ENCODE measurements around the gene TNS3. TPM values are rescaled to one million over a fixed set of nuclear protein-coding genes. Genes with fewer than 3 reads are reported as not detected.

TNS3 gene
- polyA plus RNA-seq, 1 of the 3 experiments (the other 2 are of a cell fraction): 72.3 TPM

DNA sequence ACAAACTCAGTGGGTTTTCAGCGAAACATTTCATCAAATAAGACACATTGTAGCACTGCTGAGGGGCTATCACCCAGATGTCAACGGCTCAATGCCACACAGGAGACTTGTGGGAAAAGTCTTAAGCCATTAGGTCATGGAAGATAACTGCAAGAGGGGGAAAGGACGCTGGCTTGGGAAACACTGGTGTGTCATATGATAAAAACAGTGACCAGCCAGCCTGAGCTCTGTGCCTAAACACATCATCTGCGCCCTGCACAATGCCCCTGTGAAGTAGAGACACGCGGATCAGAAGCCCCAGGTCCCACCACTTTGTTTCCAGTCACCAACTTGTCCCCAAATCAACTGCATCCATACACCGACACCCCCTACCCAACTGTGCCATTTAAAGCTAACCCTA is 116.7 kb downstream of the TNS3 start:
- Histone ChIP-seq H3F3A (replicated peaks; ENCODE audit: insufficient read depth) (no peaks in the 10 kb centered on the region), H3K9me2 (no peaks in the 10 kb centered on the region), H3K27ac (ENCODE audit: low read depth in 2 of 2, low read length in 1 of 2) (no peak overlapping the region), H3K36me3 (replicated peaks in 1 of 2; ENCODE audit: control insufficient read depth in 1 of 2, insufficient read depth in 2 of 2, low read length in 1 of 2) (peaks cover 4 to 17% of the 10 kb centered on the region in 2 experiments), H3K4me2 (no peak overlapping the region), H2AFZ (ENCODE audit: low read depth) (no peak overlapping the region), H3K4me1 (ENCODE audit: control insufficient read depth in 1 of 2, insufficient read depth in 2 of 2, low read depth in 1 of 2, low read length in 1 of 2) (peaks cover 6 to 9% of the 10 kb centered on the region in 2 experiments), H3K27me3 (ENCODE audit: insufficient read depth) (no peaks in the 10 kb centered on the region), H3K9me3 (no peaks in the 10 kb centered on the region), H3K9ac (no peak overlapping the region), H3K79me2 (ENCODE audit: insufficient read depth) (peaks cover 12% of the 10 kb centered on the region; the same call in 1 of the 2 replicates), H4K20me1 (ENCODE audit: insufficient read depth) (no peaks in the 10 kb centered on the region), H3K4me3 (ENCODE audit: low read depth in 2 of 2, low read length in 1 of 2) (no peak overlapping the region)
- ChIA-PET POLR2A (no interaction called here), CTCF (interaction anchor here (1.1 to 1.3 kb wide), 3 partner anchors 16 to 211 kb away, joined by 3 read pairs; no protein-coding TSS in a partner anchor)
- WGBS (ENCODE audit: low lambda C conversion rate): 78% methylated on average over 7 of the region's 7 CpGs
- TF ChIP-seq SMC3 (IDR thresholded peaks at IDR 0.05; ENCODE audit: low read depth, low read length) (no peak), GATA2 (CRISPR knock-in tag; IDR thresholded peaks at IDR 0.05) (no peak), GABPA (IDR thresholded peaks at IDR 0.05; ENCODE audit: low read depth) (no peak), MXI1 (IDR thresholded peaks at IDR 0.05; ENCODE audit: low read depth, low read length) (no peak), USF2 (IDR thresholded peaks at IDR 0.05; ENCODE audit: borderline replicate concordance, low read depth, low read length) (no peak), CTCF (IDR thresholded peaks at IDR 0.05) (no peak), CHD2 (IDR thresholded peaks at IDR 0.05; ENCODE audit: low read length, partially characterized antibody) (no peak), TEAD4 (IDR thresholded peaks at IDR 0.05; ENCODE audit: borderline replicate concordance, insufficient read depth) (no peak), TAF1 (IDR thresholded peaks at IDR 0.05; ENCODE audit: borderline replicate concordance, low read depth, low read length) (no peak), NFIC (IDR thresholded peaks at IDR 0.05; ENCODE audit: borderline replicate concordance) (no peak), RCOR1 (IDR thresholded peaks at IDR 0.05; ENCODE audit: low read length) (no peak), ELF1 (IDR thresholded peaks at IDR 0.05) (no peak)
- DNase-seq: no peak

GRCh38 chr7:47464266-47464665 is 117.6 kb downstream of the TNS3 start:
- H3K4me1 ChIP-seq (ENCODE audit: control insufficient read depth in 1 of 2, insufficient read depth in 2 of 2, low read depth in 1 of 2, low read length in 1 of 2): peaks cover 6 to 9% of the 10 kb centered on the region in 2 experiments
- H3K9me3 ChIP-seq: no peaks in the 10 kb centered on the region
- H3K9ac ChIP-seq: no peak overlapping the region
- H2AFZ ChIP-seq (ENCODE audit: low read depth): no peak overlapping the region
- no peaks in the 10 kb centered on the region for H3K9me2 ChIP-seq
- no peak overlapping the region for H3K4me3 ChIP-seq (ENCODE audit: low read depth in 2 of 2, low read length in 1 of 2)
- POLR2A ChIA-PET: no interaction called here
- peaks cover 12% of the 10 kb centered on the region; the same call in 1 of the 2 replicates for H3K79me2 ChIP-seq (ENCODE audit: insufficient read depth)
- TF ChIP-seq EZH2phosphoT487 (IDR thresholded peaks at IDR 0.05; ENCODE audit: borderline replicate concordance, low read depth): no peak
- TF ChIP-seq, protein P1, sequence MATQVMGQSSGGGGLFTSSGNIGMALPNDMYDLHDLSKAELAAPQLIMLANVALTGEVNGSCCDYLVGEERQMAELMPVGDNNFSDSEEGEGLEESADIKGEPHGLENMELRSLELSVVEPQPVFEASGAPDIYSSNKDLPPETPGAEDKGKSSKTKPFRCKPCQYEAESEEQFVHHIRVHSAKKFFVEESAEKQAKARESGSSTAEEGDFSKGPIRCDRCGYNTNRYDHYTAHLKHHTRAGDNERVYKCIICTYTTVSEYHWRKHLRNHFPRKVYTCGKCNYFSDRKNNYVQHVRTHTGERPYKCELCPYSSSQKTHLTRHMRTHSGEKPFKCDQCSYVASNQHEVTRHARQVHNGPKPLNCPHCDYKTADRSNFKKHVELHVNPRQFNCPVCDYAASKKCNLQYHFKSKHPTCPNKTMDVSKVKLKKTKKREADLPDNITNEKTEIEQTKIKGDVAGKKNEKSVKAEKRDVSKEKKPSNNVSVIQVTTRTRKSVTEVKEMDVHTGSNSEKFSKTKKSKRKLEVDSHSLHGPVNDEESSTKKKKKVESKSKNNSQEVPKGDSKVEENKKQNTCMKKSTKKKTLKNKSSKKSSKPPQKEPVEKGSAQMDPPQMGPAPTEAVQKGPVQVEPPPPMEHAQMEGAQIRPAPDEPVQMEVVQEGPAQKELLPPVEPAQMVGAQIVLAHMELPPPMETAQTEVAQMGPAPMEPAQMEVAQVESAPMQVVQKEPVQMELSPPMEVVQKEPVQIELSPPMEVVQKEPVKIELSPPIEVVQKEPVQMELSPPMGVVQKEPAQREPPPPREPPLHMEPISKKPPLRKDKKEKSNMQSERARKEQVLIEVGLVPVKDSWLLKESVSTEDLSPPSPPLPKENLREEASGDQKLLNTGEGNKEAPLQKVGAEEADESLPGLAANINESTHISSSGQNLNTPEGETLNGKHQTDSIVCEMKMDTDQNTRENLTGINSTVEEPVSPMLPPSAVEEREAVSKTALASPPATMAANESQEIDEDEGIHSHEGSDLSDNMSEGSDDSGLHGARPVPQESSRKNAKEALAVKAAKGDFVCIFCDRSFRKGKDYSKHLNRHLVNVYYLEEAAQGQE (IDR thresholded peaks at IDR 0.05; ENCODE audit: low read depth, low read length): no peak
- TF ChIP-seq IRF3 (IDR thresholded peaks at IDR 0.05; ENCODE audit: low read depth, low read length): no peak
- TF ChIP-seq GABPA (IDR thresholded peaks at IDR 0.05; ENCODE audit: low read depth): no peak
- no peak for TF ChIP-seq JUND (IDR thresholded peaks at IDR 0.05)
- TF ChIP-seq NRF1 (IDR thresholded peaks at IDR 0.05; ENCODE audit: low read depth, low read length): no peak
- no peak for TF ChIP-seq CHD2 (IDR thresholded peaks at IDR 0.05; ENCODE audit: low read length, partially characterized antibody)
- TF ChIP-seq USF1 (IDR thresholded peaks at IDR 0.05; ENCODE audit: borderline replicate concordance, low read depth): no peak
- H3F3A ChIP-seq (replicated peaks; ENCODE audit: insufficient read depth): no peaks in the 10 kb centered on the region
- H3K27ac ChIP-seq (ENCODE audit: low read depth in 2 of 2, low read length in 1 of 2): no peak overlapping the region
- H4K20me1 ChIP-seq (ENCODE audit: insufficient read depth): no peaks in the 10 kb centered on the region
- peaks cover 4 to 17% of the 10 kb centered on the region in 2 experiments for H3K36me3 ChIP-seq (replicated peaks in 1 of 2; ENCODE audit: control insufficient read depth in 1 of 2, insufficient read depth in 2 of 2, low read length in 1 of 2)
- CTCF ChIA-PET: interaction anchor here (1.1 kb wide), 2 partner anchors 13 to 28 kb away, joined by 3 read pairs; no protein-coding TSS in a partner anchor
- H3K4me2 ChIP-seq: no peak overlapping the region
- no peaks in the 10 kb centered on the region for H3K27me3 ChIP-seq (ENCODE audit: insufficient read depth)
- 95% methylated on average over 9 of the region's 9 CpGs for WGBS (ENCODE audit: low lambda C conversion rate)
- DNase-seq: no peak

All from SK-N-SH (cell line).